GM12865 (cell line): Measurements from ENCODE around the gene ADGRD1.

ENCODE experiments used
- DNase-seq: peaks from one replicate; pipeline ENCODE4 v3.0.0; 2010; ENCODE audit warnings: low read depth
- H3K4me3 ChIP-seq: 2 replicates; pipeline ENCODE4 v1.5.1; 2011; ENCODE audit warnings: mild to moderate bottlenecking, low read depth, low read length, control low read depth
- TF ChIP-seq, protein P1 (sequence below): IDR thresholded peaks from 2 replicates; pipeline ENCODE4 v1.5.1; 2011; ENCODE audit warnings: low read length, control low read depth, low read depth, inconsistent platforms; ENCODE audit not compliant: insufficient read depth; ENCODE audit errors: missing control alignments

ADGRD1 gene

GRCh38 chr12:130917607-130918006 lies 36.1 kb upstream of the ADGRD1 start:
- TF ChIP-seq, protein P1, sequence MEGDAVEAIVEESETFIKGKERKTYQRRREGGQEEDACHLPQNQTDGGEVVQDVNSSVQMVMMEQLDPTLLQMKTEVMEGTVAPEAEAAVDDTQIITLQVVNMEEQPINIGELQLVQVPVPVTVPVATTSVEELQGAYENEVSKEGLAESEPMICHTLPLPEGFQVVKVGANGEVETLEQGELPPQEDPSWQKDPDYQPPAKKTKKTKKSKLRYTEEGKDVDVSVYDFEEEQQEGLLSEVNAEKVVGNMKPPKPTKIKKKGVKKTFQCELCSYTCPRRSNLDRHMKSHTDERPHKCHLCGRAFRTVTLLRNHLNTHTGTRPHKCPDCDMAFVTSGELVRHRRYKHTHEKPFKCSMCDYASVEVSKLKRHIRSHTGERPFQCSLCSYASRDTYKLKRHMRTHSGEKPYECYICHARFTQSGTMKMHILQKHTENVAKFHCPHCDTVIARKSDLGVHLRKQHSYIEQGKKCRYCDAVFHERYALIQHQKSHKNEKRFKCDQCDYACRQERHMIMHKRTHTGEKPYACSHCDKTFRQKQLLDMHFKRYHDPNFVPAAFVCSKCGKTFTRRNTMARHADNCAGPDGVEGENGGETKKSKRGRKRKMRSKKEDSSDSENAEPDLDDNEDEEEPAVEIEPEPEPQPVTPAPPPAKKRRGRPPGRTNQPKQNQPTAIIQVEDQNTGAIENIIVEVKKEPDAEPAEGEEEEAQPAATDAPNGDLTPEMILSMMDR, result no peak
- no peak for DNase-seq
- no peak overlapping the region for H3K4me3 ChIP-seq

GRCh38 chr12:130919086-130919485 lies 34.6 kb upstream of the ADGRD1 start:
- TF ChIP-seq, protein P1, result no peak
- no peak for DNase-seq
- H3K4me3 ChIP-seq, result no peak overlapping the region

GRCh38 chr12:130920119-130920703 lies 33.5 kb upstream of the ADGRD1 start:
- H3K4me3 ChIP-seq, result no peak overlapping the region
- TF ChIP-seq, protein P1, result no peak
- no peak for DNase-seq

DNA sequence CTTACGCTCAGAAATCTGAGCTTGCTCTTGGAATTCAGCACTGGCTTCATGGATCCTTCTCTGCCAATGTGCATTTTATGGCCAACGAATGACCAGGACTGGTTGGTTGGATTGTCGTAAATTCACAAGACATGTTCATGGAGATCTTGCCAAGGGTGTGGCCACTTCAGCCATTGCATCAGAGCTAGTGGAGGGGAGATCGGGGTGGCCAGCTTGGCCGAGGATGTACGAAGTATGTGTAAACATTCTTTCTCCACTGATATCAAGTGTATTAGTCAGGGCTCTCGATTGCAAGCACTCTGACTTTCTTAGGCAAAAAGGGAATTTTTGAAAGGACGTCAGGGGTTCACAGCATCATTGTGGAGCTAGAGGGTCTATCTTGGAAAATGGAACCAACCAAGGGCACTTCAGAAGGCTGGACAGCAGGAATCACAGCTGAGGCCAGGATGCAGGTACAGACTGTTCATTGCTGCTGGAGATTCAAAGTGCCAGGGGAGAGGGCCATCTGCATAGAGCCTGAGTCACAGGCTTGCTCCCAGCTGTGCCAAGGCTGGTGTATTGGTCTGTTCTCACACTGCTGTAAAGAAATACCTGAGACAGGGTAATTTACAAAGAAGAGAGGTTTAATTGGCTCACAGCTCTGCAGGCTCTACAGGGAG lies 32.9 kb upstream of the ADGRD1 start:
- no peak overlapping the region for H3K4me3 ChIP-seq
- TF ChIP-seq, protein P1, result no peak
- DNase-seq, result no peak

GRCh38 chr12:130922511-130922953 lies 31.2 kb upstream of the ADGRD1 start:
- TF ChIP-seq, protein P1, result no peak
- no peak for DNase-seq
- H3K4me3 ChIP-seq, result no peak overlapping the region

DNA sequence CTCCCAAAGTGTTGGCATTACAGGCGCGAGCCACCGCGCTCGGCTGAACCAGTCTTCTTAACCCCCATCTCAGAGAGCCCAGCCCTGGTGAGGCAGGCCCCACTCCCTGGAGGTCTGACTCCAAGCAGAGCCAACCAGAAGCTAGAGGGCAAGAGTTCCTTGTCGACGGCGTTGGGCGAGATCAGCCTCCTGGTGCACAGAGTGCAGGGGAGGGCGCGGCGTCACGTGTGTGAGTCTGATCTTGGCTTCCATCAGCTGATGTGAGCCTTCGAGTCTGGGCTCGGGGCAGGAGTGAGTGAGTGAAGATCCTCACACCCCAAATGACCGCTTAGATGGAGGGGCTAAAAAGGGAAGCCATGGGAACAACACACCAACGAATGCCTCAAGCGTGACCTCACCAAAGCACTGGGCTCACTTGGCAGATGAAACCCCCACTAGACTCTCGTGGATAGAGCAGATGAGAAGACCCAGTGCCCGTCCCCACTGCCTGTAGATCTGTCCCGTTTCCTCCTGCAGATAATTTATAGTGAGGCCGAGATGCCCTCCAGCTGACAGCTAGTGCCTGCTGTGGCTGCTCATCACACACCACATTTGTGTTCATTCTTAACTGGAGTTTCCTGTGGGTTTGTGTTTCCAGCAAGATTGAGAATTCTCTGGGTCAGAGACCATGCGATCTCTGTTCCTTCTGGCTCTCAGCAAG lies 28.6 kb upstream of the ADGRD1 start:
- no peak overlapping the region for H3K4me3 ChIP-seq
- DNase-seq, result no peak
- TF ChIP-seq, protein P1, result no peak
